NCI-H187 treated with DMSO at 0.1 percent for 48 hours (cell line): Measurements from ENCODE around the gene IQSEC1.

Experiments used
- DNase-seq: peaks from one replicate; lab custom pipeline; 2025; lab: John Stamatoyannopoulos, UW

IQSEC1 gene

GRCh38 chr3:13015286-13016082 is 57.7 kb downstream of the IQSEC1 start:
- no peak for DNase-seq

DNA sequence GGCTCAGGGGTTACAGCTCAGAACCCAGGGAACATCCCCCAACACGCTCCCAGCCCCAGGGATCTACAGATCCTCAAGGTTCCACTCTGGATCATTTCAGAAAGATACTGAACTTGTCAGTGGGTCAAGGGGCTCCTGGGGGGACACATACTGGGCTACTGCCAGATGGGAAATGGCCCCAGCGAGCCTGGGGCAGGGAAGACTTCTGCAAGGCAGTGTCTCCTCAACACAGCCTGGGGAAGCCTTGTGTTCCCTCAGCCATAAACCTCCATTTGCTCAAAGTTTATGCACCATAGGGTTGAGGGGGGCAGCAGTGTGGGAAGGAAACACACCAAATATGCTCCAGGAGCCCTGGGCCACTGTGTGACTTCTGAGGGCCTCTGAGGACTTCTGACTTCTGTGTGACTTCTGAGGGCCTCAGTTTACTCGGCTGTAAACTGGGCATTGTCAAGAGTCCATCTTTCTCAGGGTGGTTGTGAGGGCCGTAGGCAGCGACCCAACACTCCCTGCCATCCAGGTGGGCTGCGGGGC is 58.4 kb downstream of the IQSEC1 start:
- DNase-seq = no peak

DNA sequence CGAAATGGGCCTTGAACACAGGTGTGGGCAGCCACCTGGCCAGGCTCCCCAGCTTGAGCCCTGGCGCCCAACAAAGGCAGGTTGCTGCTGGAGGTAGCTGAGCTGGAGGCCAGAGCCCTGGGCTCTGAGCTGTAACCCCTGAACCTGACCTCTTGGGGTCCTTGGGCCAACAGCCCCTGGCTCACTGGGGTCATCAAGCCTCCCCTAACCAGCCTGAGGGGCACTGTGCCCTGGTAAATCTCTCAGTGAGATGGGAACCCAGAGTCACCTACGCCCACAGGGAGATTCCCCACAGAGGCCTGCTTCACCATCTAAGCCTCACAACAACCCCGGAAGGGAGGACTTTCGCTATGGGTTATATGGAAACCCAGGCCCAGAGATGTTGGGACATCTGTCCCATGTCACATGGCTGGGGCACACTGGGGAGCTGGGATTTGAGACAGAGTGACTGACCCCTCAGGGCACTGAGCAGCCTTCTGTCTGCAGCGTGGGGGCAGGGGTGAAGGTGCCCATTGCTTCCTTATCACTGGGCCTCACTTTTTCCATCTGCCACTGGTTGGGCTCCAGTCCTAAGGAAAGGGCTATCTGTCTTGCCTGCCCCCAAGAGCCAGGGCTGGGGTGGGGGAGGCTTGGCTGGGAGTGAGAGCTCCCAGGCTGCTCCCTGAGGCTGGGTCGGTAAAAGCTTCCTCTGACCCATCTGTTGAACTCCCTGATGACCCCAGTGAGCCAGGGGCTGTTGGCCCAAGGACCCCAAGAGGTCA is 59.1 kb downstream of the IQSEC1 start:
- DNase-seq = no peak

GRCh38 chr3:13013566-13013965 is 59.7 kb downstream of the IQSEC1 start:
- DNase-seq = no peak

DNA sequence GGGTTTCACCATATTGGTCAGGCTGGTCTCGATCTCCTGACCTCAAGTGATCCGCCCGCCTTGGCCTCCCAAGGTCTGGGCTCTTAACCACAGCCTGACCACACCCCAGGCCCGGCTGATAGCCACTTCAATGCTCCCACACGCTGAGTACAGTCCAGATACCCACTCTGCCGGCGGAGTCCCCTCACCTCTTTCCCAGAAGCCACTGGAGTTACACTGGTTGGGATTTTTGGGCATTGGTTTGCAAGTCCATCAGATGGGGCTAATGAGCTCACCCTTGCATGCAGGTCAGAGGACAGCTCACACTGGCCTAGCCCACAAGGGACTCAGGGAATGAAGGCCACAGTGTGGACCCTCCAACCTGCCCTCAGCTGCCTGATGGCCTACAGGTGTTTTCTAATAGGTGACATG is 60.1 kb downstream of the IQSEC1 start:
- no peak for DNase-seq

- DNase-seq = no peak
Measured at GRCh38 chr3:13012221-13012691, 61.0 kb downstream of the IQSEC1 start.

DNA sequence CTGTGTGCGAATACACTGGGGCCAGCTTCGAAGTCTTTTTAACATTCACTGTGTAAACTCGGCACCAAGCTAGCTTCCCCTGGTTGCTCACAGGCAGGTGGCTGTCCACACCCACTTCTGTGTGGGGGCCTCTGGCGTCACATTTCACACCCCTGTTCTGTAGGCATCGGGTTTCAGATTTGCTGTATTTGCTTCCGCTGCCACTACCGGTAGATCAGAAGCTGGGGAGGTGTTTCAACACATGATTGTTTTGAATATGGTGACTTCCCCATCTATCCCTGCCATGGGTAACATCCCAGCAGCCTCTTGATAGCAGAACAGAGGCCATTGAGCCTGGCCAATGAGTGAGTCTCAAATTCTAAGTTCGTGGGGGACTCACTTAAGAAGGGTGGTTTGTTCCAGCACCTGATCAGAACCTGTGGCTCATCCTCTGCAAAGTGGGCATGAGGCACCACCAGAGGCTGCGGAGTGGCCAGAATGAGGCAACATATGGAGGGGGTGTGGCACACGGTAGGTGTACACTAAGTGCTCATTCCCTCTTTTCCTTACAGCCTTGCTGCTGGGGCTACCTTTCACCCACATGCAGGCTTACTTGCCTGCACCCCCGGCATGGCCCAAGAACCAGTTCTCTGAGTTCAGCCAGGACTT is 61.5 kb downstream of the IQSEC1 start:
- DNase-seq = no peak

DNA sequence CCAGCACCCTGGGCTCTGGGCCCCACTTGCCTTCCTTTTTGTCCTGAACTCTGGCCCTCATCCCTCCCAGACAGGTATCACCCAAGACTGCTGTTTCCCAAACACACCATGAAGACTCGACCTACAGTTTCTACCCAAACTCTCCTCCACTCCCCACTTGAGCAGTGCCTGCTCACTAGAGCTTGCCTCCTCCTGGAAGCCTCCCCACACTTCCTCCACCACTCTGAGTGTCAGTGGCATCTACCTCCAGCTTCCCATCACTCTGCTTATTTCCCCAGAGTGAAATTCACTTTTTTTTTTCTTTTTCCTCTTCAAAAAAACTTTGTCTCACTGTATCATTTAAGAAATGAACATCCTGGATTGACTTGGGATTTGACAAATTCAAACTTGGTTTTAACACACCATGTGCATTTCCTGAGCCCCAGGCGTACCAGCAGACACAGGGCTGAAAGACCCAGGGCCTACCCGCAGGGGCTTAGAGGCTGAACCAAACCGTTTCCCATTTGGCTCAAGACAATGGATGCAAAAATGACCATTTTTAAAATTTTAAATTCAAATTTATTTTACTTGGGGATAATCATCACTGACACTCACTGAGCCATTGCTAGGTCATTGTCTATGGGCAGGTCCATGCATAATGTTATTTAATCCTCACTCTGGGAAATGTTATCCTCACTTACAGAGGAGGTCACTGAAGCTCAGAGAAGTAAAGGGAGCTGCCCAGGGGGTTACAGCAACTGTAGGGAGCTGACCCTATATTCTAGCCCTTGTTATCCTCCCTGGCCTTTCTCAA is 62.3 kb downstream of the IQSEC1 start:
- DNase-seq = no peak

DNA sequence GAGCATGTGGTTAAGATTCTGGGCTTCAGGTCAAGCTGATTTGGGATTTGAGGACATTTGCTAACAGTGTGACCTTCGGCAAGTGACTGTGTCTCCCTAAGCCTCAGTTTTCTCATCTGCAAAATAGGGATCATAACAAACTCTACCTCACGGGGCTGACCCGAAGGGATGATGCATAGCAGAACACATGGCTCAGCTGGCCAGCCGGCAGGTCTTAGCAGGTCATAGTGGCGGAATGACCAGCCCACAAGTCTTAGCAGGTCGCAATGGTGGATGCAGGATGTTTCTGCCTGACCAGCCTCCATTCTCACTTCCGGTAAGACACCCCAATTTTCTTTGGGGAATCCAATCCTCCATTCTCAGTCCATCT is 63.3 kb downstream of the IQSEC1 start:
- DNase-seq = no peak

DNA sequence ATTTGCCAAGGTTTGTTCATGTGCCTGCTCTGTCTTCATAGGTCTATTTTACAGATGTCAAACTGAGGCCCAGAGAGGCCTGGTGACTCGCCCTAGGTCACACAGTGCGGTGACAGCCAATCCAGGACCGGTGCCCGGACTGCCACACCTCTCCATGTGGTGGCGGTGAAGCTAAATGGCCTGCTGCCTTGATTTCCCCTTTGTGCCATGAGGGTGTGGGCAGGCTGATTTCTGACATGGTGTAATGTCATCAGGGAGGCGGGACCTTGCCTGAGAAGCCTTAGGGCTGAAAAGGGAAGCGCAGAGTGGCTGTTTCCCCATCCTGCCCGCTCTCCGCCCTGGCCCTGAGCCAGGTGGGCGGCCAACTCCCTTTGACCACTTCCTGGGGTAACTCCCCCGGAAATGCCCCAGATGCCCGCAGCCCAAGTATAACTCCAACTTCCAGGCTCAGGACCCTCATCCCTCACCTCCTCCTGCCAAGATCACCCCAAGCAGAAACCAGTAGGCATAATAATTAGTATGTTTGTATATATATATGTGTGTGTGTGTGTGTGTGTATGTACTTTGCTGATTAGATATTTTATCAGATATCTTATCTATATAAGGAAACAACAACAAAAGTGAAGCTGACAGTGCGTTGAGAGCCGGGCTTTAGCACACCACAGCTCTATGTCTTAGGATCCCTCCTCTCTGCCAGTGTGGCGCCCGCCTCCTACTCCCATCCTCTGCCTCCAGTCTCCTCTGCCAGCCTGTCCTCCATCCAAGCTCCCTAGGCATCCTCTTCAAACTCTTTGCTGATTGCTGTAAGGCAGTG is 63.9 kb downstream of the IQSEC1 start:
- no peak for DNase-seq

GRCh38 chr3:13008155-13008995 is 64.9 kb downstream of the IQSEC1 start:
- no peak for DNase-seq

DNA sequence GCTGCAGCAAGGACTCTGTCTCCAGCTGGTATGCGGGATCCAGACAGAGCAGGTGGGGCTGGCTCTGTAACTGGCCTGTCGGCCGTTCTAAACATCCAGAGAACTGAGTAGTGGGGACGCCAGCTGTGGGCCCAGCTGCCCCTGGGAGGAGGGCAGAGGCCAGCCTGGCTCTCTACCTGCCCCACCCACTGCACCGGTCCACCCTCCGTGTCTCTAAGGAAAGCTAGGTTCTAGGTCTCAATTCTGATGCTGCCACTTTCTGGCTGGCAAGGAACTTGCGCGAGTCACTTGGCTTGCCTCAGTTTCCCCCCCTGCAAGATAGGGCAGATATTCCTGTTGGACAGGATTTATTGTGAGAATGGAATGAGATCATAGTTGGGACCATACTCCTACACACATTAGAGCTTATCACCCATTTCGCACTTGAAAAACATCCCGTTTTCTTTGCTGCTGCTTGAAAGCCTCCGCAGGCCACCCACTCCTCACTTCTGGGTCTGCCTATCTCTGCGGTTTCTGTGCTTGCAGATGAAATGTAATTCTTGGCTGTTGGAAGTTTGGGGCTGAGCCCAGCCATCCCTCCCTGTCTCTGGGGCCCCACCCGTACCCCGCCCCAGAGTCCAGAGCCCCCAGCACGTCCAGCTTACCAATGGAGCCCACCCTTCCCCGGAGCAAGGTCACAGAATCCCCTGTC is 65.8 kb downstream of the IQSEC1 start:
- DNase-seq = no peak

DNA sequence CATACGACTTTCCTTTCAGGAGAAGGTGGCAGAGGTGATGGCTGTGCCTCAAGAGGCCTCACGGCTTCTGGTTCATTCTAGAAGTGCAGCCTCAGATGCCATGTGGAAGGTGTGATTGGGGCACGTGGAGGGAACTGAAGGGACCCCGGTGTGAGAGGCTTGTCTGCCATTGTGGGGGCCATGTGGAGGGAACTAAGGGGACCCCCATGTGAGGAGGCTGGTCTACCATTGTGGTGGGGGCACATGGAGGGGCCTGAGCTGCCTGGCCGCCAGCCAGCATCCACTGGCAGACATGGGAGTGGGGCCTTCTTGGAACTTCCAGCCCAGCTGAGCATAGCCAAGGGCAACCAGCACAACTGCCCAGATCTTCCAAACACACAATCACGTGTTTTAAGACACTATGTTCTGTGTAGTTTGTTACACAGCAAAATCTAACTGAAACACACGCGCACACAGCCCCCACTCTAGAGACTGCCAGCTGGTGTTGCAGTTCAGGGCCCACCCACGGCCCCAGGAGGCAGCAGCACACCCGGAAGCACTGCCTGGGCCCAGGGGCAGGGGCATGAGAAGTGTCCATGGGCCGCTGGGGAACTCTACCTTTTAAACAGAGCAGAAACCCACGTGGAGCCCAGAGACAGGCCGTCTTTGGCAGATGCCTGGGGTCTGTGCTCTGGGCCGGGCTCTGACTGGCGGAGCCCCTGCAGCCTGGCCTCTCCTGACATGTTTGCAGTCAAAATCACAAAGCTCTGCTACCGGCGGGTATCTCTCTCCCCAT is 66.8 kb downstream of the IQSEC1 start:
- DNase-seq = no peak

DNA sequence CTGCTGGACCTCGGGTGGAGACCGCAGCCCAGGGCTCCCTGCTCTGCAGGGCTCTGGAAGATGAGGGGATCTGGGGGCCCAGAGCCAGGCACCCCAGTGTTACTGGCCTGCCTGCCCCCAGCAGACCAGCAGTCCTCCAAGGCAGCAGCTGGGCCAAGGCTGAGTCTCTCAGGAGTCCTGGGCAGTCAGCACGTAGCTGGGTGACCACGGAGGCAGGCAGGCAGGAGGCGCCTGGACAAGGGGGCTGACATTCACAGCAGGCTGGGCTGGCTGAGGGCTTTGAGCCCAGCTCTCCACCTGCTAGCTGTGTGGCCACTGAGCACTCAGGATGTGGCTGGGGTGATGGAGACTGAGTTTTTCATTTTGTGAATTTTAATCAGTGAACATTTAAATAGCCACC is 67.9 kb downstream of the IQSEC1 start:
- no peak for DNase-seq

DNA sequence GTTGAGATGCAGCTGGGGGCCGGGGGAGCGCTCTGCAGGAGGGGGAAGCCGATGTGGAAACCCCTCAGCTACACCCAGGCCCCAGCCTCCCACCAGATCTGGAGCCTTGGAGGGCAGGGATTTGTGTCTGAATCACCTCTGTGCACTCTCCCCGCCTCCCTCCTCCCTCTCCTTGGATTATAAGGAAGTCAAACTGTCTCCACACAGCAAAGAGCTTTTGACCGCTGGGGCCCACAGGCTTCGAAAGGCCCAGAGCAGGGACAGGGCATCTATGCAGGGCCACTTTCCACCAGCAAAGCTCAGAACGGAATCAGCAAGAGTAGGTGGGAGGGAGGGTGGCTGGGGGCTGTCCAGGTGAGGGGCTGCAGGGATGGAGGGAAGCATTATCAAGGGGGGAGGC is 68.9 kb downstream of the IQSEC1 start:
- DNase-seq = no peak

GRCh38 chr3:13003608-13004007 is 69.6 kb downstream of the IQSEC1 start:
- DNase-seq = no peak

GRCh38 chr3:13002398-13003124 is 70.7 kb downstream of the IQSEC1 start:
- DNase-seq = no peak
